ENCODE data around the gene TTC6.

The TTC6 gene

GRCh38 chr14:37586797-37587130 lies 8.7 kb upstream of the TTC6 start:
- no peak for DNase-seq

GRCh38 chr14:37587131-37587803 lies 8.2 kb upstream of the TTC6 start:
- DNase-seq: peak; percentile 41

- no peak for DNase-seq
Observed at GRCh38 chr14:37587881-37588666, 7.4 kb upstream of the TTC6 start.

GRCh38 chr14:37588667-37588955 lies 6.8 kb upstream of the TTC6 start:
- no peak for DNase-seq

GRCh38 chr14:37588956-37589714 lies 6.3 kb upstream of the TTC6 start:
- DNase-seq: peak; percentile 23

GRCh38 chr14:37589715-37590427 lies 5.6 kb upstream of the TTC6 start:
- peak; percentile 56 for DNase-seq

- peak; percentile 16 for DNase-seq
Observed at GRCh38 chr14:37590428-37591139, 4.8 kb upstream of the TTC6 start.

- DNase-seq: peak; percentile 10
Observed at GRCh38 chr14:37591311-37591940, 4.0 kb upstream of the TTC6 start.

- DNase-seq: no peak
Observed at GRCh38 chr14:37591941-37592481, 3.4 kb upstream of the TTC6 start.

GRCh38 chr14:37592482-37593408 lies 2.7 kb upstream of the TTC6 start:
- no peak for DNase-seq

- no peak for DNase-seq
Observed at GRCh38 chr14:37593511-37594237, 1.8 kb upstream of the TTC6 start.

- DNase-seq: peak; percentile 86
Observed at GRCh38 chr14:37594238-37594970, 1.0 kb upstream of the TTC6 start.

- DNase-seq: peak; percentile 93
Observed at GRCh38 chr14:37595809-37596621, 586 bp downstream of the TTC6 start.

GRCh38 chr14:37596790-37597472 lies 1.5 kb downstream of the TTC6 start:
- DNase-seq: no peak

GRCh38 chr14:37597538-37597913 lies 2.1 kb downstream of the TTC6 start:
- DNase-seq: peak; percentile 33

GRCh38 chr14:37597914-37598746 lies 2.7 kb downstream of the TTC6 start:
- no peak for DNase-seq
